ENCODE data around the gene CAMTA1. TPM values are rescaled to one million over a fixed set of nuclear protein-coding genes. Genes with fewer than 3 reads are reported as not detected.

The CAMTA1 gene
- total RNA-seq, 1 experiment from 2014 or later, result 69.5 TPM

- Histone ChIP-seq H3K4me2 (ENCODE audit: low read length) (no peak overlapping the region), H3K79me2 (ENCODE audit: insufficient read depth, low read length) (peaks cover 80% of the 10 kb centered on the region), H3K9ac (ENCODE audit: low read length) (no peak overlapping the region), H3K4me1 (ENCODE audit: control insufficient read depth in 1 of 2, insufficient read depth in 2 of 2, low read length in 2 of 2) (peaks cover 5 to 12% of the 10 kb centered on the region in 2 experiments; a peak in 2 of 4 replicates), H3K9me3 (ENCODE audit: control insufficient read depth in 1 of 2, insufficient read depth in 1 of 2, low read depth in 1 of 2, low read length in 2 of 2) (no peaks in the 10 kb centered on the region), H3K4me3 (replicated peaks in 1 of 2; ENCODE audit: low read depth in 1 of 2, low read length in 2 of 2) (no peak overlapping the region), H3K27ac (ENCODE audit: low read depth, low read length) (no peak overlapping the region), H3K36me3 (ENCODE audit: control insufficient read depth in 1 of 2, insufficient read depth in 2 of 2, low read length in 2 of 2) (no peaks in the 10 kb centered on the region), H2AFZ (ENCODE audit: low read depth, low read length, poor library complexity, severe bottlenecking) (no peak overlapping the region), H3K27me3 (ENCODE audit: insufficient read depth, low read length) (no peaks in the 10 kb centered on the region), H3K9me2 (ENCODE audit: insufficient read depth) (no peaks in the 10 kb centered on the region), H4K20me1 (ENCODE audit: insufficient read depth) (0 out of 2 replicates have a peak, but pooled peaks cover 4% of the 10 kb centered on the region)
- ChIA-PET POLR2A (no interaction called here), RAD21 (ENCODE audit: low non-redundant PET in 1 of 2, low total read pairs in 2 of 2, uncharacterized antibody in 2 of 2, unreplicated experiment in 2 of 2) (no interaction called here), CTCF (no interaction called here)
- intact Hi-C loops (cut with micrococcal nuclease), result no loop called here
- DNase-seq (ENCODE audit: low read depth, low spot score) (no peak), ATAC-seq (no peak)
- no peak for TF ChIP-seq CBX3 (IDR thresholded peaks at IDR 0.05; ENCODE audit: low read depth)
- no TSS peak for BruUV-seq (replicated peaks)
Measured at GRCh38 chr1:6788946-6789345, 3.7 kb downstream of the CAMTA1 start.

- ChIA-PET POLR2A (no interaction called here), RAD21 (ENCODE audit: low non-redundant PET in 1 of 2, low total read pairs in 2 of 2, uncharacterized antibody in 2 of 2, unreplicated experiment in 2 of 2) (no interaction called here), CTCF (no interaction called here)
- no peak for TF ChIP-seq EZH2phosphoT487 (IDR thresholded peaks at IDR 0.05; ENCODE audit: borderline replicate concordance)
- TF ChIP-seq FOSL1 (IDR thresholded peaks at IDR 0.05; ENCODE audit: low read depth), result no peak
- no peak for TF ChIP-seq CBX3 (IDR thresholded peaks at IDR 0.05; ENCODE audit: low read depth)
- TF ChIP-seq ZNF274 (IDR thresholded peaks at IDR 0.05; ENCODE audit: low read depth, low read length), result no peak
- TF ChIP-seq POLR2AphosphoS5 (IDR thresholded peaks at IDR 0.05; ENCODE audit: low read depth, low read length), result no peak
- no peak for TF ChIP-seq EZH2 (IDR thresholded peaks at IDR 0.05)
- TF ChIP-seq SIN3A (IDR thresholded peaks at IDR 0.05; ENCODE audit: low read depth), result no peak
- no peak for TF ChIP-seq YY1 (IDR thresholded peaks at IDR 0.05; ENCODE audit: extremely low read depth, insufficient replicate concordance, low read depth, low read length)
- no peak for TF ChIP-seq JUND (IDR thresholded peaks at IDR 0.05)
- no peak overlapping the region for H2AFZ ChIP-seq (ENCODE audit: low read depth, low read length, poor library complexity, severe bottlenecking)
- peaks cover 90% of the 10 kb centered on the region for H3K79me2 ChIP-seq (ENCODE audit: insufficient read depth, low read length)
- H3K4me2 ChIP-seq (ENCODE audit: low read length), result no peak overlapping the region
- 0 out of 2 replicates have a peak, but pooled peaks cover 4% of the 10 kb centered on the region for H4K20me1 ChIP-seq (ENCODE audit: insufficient read depth)
- H3K36me3 ChIP-seq (ENCODE audit: control insufficient read depth in 1 of 2, insufficient read depth in 2 of 2, low read length in 2 of 2), result no peaks in the 10 kb centered on the region
- intact Hi-C loops (cut with micrococcal nuclease), result loop anchor here (10.0 kb wide), 1 partner anchor 855 kb away; no protein-coding TSS in a partner anchor
- H3K27ac ChIP-seq (ENCODE audit: low read depth, low read length), result no peak overlapping the region
- no peaks in the 10 kb centered on the region for H3K27me3 ChIP-seq (ENCODE audit: insufficient read depth, low read length)
- no TSS peak for BruUV-seq (replicated peaks)
- H3K9me2 ChIP-seq (ENCODE audit: insufficient read depth), result no peaks in the 10 kb centered on the region
- DNase-seq (ENCODE audit: low read depth, low spot score), result no peak
- H3K4me3 ChIP-seq (replicated peaks in 1 of 2; ENCODE audit: low read depth in 1 of 2, low read length in 2 of 2), result no peak overlapping the region
- no peak overlapping the region for H3K9ac ChIP-seq (ENCODE audit: low read length)
- no peaks in the 10 kb centered on the region for H3K9me3 ChIP-seq (ENCODE audit: control insufficient read depth in 1 of 2, insufficient read depth in 1 of 2, low read depth in 1 of 2, low read length in 2 of 2)
- no peak for ATAC-seq
- H3K4me1 ChIP-seq (ENCODE audit: control insufficient read depth in 1 of 2, insufficient read depth in 2 of 2, low read length in 2 of 2), result peaks cover 5 to 10% of the 10 kb centered on the region in 2 experiments; a peak in 2 of 4 replicates
Measured at GRCh38 chr1:6790146-6790545, 4.9 kb downstream of the CAMTA1 start.

Measured in HCT116 (cell line).